K562 (cell line): ENCODE measurements around the gene CEP135.

Experiments
- ARID4B ChIP-seq: sonication (generic); formaldehyde crosslinking; IDR thresholded peaks from 2 replicates; pipeline ENCODE4 v1.8.0; 2022; ENCODE audit warnings: mild to moderate bottlenecking, missing genetic modification reagents
- FOXP4 ChIP-seq: sonication (generic); formaldehyde crosslinking; IDR thresholded peaks from 2 replicates; pipeline ENCODE4 v1.8.0; 2022; ENCODE audit warnings: mild to moderate bottlenecking, missing genetic modification reagents, borderline replicate concordance
- RAD21 ChIP-seq, 2 experiments: fragments of 250-450 bp in 1 of 2; fragments of 450-650 bp in 1 of 2; sonication (Bioruptor Pico) in 1 of 2; formaldehyde crosslinking in 1 of 2; IDR thresholded peaks in 1 of 2; conservative IDR thresholded peaks in 1 of 2; 2 replicates each; pipeline versions ENCODE4 v1.4.0 to v1.8.0; 2020 to 2022; ENCODE audit warnings: mild to moderate bottlenecking in 2 of 2, moderate library complexity in 1 of 2
- TBP ChIP-seq: optimal IDR thresholded peaks from 2 replicates; pipeline ENCODE3; 2011; ENCODE audit warnings: low read depth, low read length, improper control_type of control experiment
- YY1 ChIP-seq, 3 experiments: IDR thresholded peaks; 2 replicates each; pipeline ENCODE4 v1.6.1; 2011; ENCODE audit warnings: low read length in 2 of 3, mild to moderate bottlenecking in 2 of 3, moderate library complexity in 2 of 3, borderline replicate concordance in 1 of 3, control low read depth in 1 of 3, low read depth in 1 of 3; ENCODE audit not compliant: insufficient read depth in 3 of 3, insufficient replicate concordance in 2 of 3, control insufficient read depth in 1 of 3, insufficient read length in 1 of 3; ENCODE audit errors: extremely low read depth in 1 of 3
- ZC3H4 ChIP-seq: sonication (generic); formaldehyde crosslinking; IDR thresholded peaks from 2 replicates; pipeline ENCODE4 v1.9.0; 2021; ENCODE audit warnings: missing genetic modification reagents, borderline replicate concordance
- ZNF75A ChIP-seq: fragments of 450-650 bp; formaldehyde crosslinking; IDR thresholded peaks from 2 replicates; pipeline ENCODE4 v1.4.0; 2020; ENCODE audit warnings: mild to moderate bottlenecking

- TF ChIP-seq TBP, result no peak
- TF ChIP-seq ZNF75A (CRISPR knock-in tag), result no peak
- no peak for TF ChIP-seq YY1 (IDR thresholded peaks at IDR 0.05; ENCODE audit: borderline replicate concordance in 1 of 3, control insufficient read depth in 1 of 3, extremely low read depth in 1 of 3, insufficient read depth in 3 of 3, insufficient read length in 1 of 3, insufficient replicate concordance in 2 of 3, low read depth in 1 of 3, low read length in 2 of 3)
- TF ChIP-seq ARID4B (CRISPR knock-in tag), result no peak
- no peak for TF ChIP-seq RAD21 (CRISPR knock-in tag; conservative IDR thresholded peaks at IDR 0.05 in 1 of 2, IDR thresholded peaks at IDR 0.05 in 1 of 2)
- TF ChIP-seq ZC3H4 (CRISPR knock-in tag), result no peak
- TF ChIP-seq FOXP4, result no peak
Measured at GRCh38 chr4:55920571-55920970, 28.2 kb upstream of the CEP135 start.
